ENCODE data around the gene C2CD4C.
"Not testable (repeated sequence)": the region's sequence is repeated elsewhere in the genome, so short reads cannot be mapped to it uniquely, and the experiment has no call there.

DNA sequence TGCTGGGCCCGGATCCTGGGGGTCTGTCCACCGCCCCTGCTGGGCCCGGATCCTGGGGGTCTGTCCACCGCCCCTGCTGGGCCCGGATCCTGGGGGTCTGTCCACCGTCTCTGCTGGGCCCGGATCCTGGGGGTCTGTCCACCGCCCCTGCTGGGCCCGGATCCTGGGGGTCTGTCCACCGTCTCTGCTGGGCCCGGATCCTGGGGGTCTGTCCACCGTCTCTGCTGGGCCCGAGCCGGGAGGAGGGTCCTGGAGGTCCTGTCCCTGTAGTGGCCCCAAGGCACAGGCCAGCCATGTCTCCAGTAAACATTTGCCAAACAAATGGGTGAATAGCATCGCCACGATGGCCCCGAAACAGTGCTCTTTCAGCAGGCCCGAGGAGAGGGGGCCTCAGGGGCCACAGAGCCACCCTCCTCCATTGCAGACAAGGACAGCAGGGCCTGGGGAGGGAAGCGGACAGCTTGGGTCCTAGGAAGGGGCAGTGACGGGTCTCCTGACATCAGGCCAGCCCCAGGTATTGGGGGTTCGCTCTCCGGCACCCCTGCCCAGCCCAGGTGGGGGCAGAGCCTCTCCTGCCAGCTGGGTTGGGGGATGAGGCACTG, 2.3 kb upstream of the C2CD4C start:
- TF ChIP-seq TARDBP (IDR thresholded peaks at IDR 0.05); BHLHE40 (IDR thresholded peaks at IDR 0.05; ENCODE audit: borderline replicate concordance); LEF1 (IDR thresholded peaks at IDR 0.05; ENCODE audit: borderline replicate concordance); CTBP1 (IDR thresholded peaks at IDR 0.05; ENCODE audit: borderline replicate concordance): not testable (repeated sequence)

Measured in HEK293T (cell line).